Esophagus mucosa (tissue), 1 donor: ENCODE measurements around the gene PAPOLB. TPM values are rescaled to one million over a fixed set of nuclear protein-coding genes. Genes with fewer than 3 reads are reported as not detected.

Source experiments
- ATAC-seq: fragments of 200-7000 bp; cut with Tn5 transposase; one replicate; pipeline ENCODE4 v1.9.1; 2020
- total RNA-seq: library from RNA; stranded (reverse); gene quantifications from one replicate; pipeline ENCODE4 v1.2.4, GENCODE V29; 2023
- donor health status: DM: yes; HTN: yes; CAD: no.

The PAPOLB gene
- total RNA-seq, 1 donor from 2014 or later = not detected

DNA sequence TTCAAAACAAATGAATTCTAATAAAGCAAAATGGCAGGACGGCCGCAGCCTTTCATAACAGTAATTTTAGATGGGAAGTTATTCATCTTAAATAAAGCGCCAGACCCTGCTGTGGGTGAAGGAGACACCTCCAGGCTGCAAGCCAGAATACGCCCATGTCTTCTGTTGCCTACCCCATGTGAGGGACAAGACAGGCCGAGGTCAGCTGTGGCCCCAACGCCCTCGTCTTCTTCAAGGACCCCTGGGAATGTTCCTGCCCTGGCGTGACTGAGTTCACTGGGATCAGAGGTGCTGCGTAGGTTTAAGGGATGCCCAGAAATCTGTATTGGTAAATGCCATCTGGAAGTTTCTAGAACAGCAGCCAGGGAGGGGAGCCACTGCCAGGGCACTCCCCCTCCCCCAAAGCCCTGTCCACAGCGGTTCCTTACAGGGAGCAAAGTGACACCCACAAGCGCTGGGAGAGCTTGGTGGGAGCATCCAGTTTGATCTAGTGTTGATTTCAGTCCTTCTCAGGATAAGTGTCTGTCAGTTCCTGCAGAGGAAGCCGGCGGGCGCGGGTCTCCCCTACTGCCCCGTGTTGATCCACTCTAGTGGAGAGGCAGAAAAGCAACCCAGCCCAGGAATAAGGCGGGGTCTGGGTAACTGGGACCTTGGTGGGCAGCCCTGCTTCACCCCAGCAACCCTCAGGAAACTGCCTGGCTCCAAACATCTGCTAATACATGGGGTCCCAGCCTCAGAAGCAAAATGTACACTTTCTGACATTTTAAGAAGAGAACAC, 20.6 kb downstream of the PAPOLB start:
- no peak for ATAC-seq

DNA sequence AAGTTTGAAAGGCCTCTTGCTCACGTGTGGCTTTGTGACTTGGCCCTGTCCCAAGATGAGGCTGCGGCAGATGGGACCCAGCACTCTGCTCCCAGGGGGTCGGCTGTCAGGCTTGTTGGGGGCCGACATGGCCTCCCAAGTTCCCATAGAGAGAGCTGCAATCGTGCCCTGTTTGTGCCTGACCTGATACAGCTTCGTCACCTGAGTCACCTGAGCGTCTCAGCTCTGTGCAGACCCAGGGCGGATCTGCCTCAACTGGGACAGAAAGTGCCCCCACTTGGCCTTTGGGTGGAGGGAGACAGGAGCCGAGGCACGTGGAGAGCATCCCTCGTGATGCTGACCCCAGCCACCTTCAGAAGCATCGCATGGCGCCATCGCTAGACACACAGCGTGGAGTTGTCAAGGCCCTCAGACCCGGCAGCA, 21.7 kb downstream of the PAPOLB start:
- no peak for ATAC-seq

- ATAC-seq = no peak
Observed at GRCh38 chr7:4838626-4839334, 23.1 kb downstream of the PAPOLB start.

- ATAC-seq = no peak
Observed at GRCh38 chr7:4837803-4838625, 23.8 kb downstream of the PAPOLB start.

DNA sequence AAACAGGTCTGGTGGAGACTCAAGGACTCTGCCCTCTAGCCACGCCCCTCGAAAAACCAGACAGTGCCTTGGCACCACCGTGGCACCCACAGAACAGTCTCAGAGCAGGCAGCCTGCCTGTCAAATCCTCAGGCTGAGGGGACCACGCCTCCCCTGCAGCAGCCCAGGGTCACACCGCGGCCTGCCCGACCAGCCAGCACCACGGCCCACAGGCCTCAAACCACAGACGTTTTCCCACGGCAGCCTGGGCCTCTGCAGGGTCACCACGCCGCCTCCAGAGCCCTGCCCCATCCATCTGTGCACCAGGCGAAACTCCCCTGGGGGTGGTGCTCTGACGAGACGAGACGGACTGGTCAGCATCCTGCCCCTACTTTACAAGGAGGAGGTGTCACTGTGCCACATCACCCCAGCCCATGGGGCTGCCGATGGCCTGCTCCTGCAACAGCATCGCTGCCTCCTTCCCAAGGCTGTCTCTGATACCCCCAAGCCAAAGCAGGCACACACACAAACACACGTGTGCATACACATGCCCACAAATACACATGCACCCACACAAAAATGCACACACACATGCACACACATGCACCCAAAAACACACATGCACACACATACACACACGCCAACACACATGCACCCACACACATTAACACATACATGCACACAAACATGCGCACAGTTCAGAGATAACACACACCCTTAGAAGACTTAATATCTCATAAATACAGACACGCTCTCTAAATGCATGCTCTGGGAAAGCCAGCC, 24.6 kb downstream of the PAPOLB start:
- ATAC-seq = no peak

- no peak for ATAC-seq
Observed at GRCh38 chr7:4836206-4836661, 25.6 kb downstream of the PAPOLB start.

- no peak for ATAC-seq
Observed at GRCh38 chr7:4835398-4836205, 26.2 kb downstream of the PAPOLB start.

GRCh38 chr7:4834601-4835397, 27.0 kb downstream of the PAPOLB start:
- ATAC-seq = no peak

DNA sequence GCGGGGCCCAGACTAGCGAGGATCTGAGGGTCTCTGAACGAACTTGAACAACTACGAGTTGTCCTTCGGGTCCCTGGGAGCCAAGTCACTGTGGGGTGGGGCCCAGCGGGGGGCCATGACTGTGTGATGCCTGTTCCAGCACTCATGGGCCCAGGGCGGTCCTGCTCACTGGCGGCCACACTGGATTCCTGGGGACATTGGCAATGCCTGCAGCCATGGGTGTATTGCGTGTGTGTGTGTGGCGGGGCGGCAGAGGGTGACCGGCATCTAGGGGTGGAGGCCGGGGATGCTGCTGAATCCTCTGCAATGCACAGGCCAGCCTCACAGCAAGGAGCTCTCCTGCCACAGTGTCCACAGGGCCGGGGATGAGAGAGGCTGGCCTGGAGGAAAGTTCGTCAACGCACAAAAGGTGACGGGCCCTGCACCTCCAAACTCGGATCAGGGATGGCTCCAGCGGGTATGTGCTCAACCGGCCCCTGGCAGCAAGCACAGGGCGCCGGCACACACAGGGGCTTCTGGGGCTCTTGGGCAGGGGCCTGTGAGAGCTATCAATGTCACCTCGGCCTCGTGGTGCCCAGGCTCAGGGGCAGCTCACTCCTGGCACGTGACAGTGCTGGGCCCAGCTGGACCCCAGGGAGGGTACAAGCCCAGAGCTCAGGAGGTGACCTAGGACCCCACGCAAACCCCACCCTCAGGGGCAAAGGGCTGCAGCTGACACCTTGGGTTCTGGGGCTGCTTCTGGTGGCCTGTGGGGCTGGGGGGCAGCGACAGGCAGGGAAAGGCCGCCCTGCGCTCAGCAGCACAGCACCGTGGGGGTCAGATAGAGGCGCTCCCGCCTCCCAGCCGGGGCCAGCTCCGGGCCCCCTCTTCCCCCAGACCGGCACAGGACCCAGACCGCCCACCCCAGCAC, 27.9 kb downstream of the PAPOLB start:
- no peak for ATAC-seq

DNA sequence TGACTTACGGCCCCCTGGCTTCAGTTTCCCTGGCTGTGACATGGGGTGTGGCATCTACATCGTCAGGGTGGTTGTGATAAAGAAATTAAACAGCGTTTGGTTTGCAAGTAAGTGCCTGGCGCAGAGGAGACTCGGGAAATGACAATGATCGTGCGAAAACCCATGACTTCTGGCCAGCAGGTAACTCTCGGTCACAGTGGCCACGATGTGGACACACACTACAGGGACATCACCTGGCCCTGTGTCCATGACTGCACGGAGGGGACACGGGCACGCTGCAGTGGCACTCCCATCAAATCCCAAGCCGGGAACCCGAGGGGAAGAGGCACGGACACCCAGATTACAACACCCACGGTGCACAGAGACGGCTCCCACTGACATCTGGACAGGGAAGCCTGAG, 28.7 kb downstream of the PAPOLB start:
- no peak for ATAC-seq

DNA sequence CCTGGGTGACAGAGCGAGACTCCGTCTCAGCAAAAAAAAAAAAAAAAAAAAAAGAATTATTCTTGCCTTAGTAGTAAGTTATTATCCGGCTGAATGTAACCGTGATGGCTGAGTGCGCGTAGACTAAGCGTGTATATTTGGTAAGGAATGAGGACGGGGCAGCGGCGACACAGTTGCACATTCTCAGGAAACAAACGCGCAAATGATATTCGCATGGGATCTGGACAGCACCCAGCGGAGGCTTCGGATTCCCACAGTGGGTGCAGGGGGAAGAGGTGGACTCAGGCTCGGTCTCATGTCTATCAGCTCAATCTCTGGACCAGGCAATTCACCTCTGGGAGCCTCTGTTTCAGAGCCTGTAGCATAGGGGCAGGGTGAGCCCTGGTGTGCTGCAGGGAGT, 29.1 kb downstream of the PAPOLB start:
- no peak for ATAC-seq

DNA sequence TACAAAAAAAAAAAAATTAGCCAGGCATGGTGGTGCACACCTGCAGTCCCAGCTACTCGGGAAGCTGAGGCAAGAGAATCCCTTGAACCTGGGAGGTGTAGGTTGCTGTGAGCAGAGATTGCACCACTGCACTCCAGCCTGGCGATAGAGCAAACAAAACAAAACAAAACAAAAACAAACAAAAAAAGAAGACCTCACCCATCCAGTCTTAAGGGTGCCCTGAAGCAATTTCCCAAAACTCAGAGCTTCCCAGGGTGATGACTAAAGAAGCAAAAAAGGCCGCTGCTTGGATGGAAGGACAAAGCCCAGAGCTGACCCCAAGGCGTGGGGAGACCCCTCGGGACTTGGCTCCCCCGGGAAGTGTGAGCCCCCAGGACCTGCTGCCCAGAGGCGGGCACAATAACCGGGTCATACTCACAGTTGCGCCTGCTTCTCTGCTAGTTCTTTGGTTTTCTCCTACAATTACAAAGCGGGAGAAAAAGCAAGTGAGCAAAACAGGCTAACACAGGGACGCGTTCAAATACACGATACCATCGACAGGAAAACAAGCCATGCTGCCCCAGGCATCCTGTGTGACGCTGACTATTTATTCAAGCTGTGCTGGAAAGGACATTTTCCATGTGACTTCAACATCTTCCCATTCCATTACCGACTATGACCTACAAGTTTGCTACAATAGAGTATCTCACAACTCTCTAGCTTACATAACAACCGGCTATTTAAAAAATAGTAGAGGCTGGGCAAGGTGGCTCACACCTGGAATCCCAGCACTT, 29.9 kb downstream of the PAPOLB start:
- ATAC-seq = no peak

- ATAC-seq = peak; percentile 46
Observed at GRCh38 chr7:4830176-4830575, 31.7 kb downstream of the PAPOLB start.

DNA sequence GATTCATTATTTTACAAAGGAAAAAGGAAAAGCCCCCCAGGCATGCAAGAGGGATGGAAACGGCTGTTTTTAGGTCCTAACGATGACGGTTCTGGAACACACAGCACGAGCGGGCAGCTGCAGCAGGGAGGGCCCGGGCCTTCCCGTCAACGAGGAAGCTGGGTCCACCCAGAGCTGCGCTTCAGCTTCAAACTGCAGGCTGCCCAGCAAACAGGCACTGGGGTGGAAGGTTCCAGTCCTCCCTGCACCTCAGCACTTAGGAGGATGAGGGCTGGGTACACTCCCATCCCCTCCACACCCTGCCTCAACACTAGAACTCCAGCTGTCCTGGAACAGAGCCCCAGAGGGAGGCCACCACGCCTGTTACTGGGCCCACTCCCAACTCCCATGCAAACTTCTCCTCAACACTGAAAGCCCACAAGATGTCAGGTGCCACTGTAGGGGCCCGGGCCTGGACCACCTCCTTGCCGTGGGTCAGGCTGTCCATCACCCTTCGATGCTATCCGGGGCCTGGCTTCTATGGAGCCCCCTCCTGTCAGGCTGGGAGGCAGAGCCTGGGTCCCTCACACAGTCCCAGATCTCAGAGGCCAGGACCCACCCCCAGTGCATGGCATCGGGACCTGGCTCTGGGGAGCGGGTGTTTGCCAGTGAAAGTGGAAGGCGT, 33.0 kb downstream of the PAPOLB start:
- no peak for ATAC-seq

DNA sequence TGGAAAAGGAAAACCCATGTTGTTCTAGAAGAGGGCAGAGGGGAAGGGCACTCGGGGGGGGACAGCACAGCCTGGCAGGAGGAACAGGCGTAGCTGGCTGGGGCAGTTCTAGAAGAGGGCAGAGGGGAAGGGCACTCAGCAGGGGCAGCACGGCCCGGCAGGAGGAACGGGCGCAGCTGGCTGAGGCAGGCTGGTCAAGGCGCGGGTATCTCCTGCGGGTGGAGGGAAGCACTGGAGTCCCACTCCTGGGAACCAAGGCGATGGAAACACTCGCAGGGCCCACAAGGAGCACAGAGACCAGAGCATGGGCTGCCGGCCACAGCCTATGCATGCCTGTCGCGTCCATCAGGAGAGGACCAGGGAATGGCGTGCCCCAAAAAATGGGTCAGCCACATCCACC, 36.7 kb downstream of the PAPOLB start:
- no peak for ATAC-seq

DNA sequence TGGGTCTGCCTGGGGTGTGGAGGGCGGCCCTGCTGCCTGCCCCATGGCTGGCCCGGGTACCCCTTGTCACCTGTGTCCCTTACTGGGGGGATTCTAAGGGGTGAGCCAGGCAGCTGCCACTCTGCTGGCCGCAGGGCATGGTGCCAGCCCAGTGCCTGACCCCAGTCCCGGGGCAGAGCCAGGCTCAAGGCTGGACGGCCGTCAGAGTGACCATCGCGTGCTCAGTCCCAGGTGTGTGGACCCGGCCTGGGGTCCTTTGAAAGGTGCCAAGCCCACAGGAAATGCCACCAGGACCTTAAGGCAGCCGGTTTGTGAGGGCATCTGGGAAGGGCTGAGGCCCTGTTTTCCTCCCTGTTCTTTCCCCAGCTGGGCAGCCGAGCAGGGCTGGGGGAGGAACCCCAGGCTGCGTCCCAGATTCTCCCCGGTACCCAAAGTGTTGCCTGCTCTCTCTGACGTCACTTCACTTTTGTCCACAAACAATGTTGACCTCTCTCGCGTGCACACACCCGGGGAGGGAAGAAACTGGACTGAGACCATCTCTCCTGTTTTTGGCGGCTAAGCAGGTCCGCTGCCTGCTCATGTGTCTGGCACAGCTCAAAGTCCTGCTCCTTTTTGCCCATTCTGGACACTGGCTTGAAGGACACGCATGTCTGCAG, 37.6 kb downstream of the PAPOLB start:
- ATAC-seq = no peak

DNA sequence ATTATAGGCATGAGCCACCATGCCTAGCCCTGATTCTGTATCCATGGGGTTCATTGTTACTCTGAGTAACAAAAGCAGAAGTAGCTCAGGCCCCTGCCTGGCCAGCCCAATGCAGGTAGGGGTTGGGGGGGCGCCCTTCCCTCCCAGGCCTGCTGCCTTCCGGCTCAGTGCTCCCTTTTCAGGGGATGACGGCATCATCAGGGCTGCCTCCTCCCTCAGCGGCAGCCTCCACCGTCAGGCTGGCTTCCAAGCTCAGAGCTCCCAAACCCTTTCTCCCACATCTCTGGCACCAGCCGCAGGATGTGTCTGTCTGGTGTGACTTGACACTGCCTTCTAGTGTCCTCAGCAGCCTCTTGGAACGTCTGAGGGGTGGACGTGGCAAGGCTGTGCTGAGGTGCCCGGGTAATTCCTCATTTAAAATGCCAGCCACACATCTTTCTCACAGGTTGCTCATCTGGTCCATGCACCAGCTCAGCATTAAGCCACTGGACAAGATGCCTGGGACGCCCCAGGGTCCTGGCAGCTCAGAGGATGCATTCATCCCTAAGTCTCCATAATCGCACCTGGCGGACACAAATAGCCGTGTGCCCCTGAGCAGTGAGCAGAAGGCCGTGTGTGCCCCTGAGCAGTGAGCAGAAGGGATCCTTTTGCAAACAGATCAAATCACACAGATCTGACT, 38.2 kb downstream of the PAPOLB start:
- ATAC-seq = no peak
